COR-L47 (cell line): ENCODE measurements around the gene TBC1D7.

Source experiments
- DNase-seq: peaks from one replicate; lab custom pipeline; 2025; lab: John Stamatoyannopoulos, UW

TBC1D7 gene

DNA sequence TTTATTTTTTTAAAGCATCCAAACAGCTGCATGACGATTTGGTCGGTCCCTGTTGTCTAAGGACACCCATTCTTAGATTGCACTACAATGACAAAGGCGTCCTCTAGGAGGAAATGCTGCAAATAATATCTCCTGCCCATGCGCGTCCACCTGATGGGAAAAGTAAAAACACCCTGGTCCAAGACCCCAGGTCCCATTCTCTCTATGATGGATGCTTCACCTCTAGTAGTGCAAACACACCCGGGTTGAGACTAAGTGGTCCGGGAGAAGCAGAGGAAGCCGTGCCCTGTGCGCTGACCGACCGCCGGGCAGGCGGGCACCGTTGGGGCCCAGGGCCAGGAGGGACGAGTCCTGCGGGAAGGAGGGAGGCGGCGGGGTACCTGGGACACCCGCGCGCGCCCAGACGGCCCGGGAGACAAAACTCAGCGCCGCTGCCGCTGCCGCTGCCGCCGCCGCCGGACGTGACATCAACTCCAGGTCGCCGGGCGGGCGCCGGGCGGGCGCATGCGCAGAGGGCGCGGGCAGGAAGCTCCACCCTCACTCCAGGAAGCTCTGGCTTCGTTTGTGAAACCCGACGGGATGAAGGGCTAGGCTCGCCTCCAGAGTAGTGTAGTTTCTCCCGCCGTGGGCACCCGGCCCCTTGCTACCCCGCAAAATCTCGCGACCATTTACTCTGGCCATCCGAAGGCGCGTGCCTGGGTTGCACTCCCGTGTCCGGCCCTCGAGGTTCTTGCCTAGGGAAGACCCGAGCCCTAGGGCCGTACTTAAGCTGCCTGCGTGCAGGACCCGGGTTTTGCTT is at the start of gene TBC1D7:
TBC1D7 (minus strand) TSS at position 462 of the 799 bp plus-strand sequence. CDS start 1,639 bp downstream, outside the sequence.
- DNase-seq, result peak; percentile 85

DNA sequence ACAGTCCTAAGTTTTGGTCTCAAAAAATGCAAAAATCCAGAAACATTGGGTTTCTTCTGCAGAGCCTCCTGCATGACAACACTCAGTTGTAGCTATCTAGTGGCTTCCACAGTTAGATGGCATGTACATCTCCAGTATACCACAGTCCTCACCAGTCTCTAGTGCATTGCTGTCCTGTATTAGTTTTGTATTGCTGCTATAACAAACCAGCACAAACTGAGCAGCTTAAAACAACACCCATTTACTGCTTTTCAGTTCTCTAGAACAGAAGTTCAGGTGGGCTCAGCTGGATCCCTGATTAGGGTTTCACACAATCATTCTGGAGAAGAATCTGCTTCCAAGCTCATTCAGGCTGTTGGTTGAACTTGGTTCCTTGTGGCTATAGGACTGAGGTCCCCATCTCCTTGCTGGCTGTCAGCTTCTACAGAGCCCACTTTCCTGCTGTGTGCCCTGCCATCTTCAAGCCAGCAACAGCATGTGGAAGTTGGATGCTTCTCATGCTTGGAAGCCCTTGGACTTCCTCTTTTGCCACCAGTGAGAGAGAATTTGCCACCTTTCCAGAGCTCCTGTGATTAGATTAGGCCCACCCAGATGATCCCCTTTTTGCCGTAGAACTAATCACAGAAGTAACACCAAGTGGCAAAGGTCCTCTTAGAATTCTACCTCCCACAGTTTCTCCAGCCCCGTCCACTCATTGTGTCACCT is 48.9 kb upstream of the TBC1D7 start:
- no peak for DNase-seq

DNA sequence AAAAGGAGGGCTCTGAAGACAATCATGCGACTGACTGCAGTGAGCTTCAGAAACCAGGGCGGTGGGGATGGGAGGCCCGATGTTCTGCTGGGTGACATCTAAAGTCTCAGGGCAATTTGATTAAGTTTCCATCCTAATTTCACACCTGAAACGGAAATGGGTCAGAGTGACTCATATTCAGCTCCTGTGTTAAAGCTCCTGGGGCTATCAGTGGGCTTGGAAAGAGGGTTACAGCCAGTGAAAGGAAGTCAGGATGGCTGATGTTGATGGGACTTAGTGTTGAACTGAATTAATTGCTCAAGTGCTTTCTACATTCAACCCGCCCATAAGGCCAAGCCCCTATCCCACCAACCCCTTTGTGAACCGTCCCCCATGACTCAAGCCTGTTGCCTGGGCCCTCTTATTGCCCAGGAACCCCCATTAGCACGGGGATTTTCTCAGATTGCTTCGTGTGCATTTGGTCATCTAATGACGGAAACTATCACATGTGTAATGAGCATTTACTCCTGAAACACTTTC is 47.1 kb upstream of the TBC1D7 start:
- no peak for DNase-seq

DNA sequence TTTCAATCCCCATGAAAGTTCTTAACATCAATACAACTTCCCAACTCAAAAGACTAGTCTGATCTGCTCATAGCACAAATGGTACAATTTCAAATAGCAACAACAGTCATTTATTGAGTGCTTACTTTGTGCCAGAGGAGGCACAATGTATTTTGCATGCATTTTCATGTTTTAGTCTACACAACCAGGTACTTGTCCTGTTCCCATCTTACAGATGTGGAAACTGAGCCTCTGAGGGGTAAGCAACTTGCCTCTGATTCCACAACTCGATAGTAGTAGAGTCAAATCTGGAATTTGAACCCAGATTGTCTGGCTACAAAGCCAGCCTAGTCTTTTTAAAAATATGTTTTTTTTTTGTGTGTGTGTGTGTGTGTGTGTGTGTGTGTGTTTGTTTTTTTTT is 45.6 kb upstream of the TBC1D7 start:
- no peak for DNase-seq

DNA sequence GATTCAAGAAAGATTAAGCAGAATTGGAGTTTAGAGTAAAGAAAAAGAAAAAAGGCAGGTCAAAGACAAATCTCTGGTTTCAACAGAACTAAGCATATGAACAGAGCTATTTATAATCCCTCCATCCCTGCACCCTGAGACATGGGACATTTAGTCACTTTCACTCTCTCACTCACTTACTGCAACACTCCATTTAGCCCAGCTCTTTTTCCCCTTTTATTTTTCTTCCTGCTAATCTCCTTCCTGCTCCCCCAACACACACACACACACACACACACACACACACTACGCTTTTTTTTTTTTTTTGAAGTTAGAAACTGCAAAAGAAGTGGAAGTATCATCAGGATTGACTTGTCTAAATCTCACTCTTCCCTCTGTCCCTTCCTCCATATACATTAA is 45.1 kb upstream of the TBC1D7 start:
- no peak for DNase-seq

DNA sequence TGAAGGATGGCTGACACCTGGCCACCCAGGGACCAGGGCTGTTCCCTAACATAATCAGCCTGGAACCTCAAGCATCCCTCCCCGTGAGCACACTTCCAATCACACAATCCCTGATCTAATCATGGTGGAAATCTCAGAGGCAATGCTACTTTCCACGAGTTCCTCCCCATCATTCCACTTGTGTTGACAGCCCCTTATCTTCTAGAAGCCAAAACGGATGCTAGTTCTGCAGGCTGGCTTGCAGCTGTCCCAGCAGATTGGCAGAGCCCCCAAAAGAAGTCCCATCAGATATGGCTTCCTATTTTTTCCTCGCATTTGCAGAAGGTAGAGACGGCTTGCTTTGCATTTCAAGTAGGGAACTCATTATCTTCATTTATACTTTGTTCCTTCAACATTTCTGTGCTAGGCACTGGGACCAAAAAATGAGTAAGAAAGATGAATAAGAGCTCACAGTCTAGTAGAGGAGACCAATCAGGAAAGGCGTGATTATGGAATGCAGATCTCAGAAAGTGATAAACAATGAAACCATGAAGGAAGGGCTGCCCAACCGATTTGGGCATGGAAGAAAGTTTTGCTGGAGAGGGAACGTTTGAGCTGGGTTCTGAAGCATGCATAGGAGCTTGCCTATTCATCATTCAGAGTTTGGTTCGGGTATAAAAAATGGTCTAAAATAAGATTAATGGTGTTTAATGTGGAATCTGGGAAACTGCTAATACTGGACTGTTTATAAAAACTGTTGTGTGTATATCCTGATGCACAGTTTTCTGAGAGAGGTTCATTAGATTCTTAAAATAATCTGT is 44.6 kb upstream of the TBC1D7 start:
- DNase-seq, result no peak

DNA sequence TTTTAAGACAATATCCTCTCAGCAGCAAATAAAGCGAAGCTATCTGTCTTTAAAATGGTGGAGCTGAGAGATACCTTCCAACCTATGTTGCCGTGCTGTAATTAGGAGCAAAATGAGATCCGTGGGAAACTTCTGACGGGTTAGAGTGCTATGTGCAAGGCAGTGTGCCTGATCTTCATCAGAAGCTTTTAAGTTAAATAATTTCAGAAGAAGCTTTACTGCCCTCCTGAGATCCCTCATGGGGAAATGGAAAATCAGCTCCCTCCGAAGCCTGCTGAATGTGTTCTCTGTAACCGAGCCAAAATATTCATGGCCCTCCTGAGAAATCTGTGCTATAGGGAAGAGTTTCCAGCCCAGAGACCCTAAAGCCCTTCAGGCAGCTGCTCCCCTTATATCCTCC is 43.7 kb upstream of the TBC1D7 start:
- no peak for DNase-seq

DNA sequence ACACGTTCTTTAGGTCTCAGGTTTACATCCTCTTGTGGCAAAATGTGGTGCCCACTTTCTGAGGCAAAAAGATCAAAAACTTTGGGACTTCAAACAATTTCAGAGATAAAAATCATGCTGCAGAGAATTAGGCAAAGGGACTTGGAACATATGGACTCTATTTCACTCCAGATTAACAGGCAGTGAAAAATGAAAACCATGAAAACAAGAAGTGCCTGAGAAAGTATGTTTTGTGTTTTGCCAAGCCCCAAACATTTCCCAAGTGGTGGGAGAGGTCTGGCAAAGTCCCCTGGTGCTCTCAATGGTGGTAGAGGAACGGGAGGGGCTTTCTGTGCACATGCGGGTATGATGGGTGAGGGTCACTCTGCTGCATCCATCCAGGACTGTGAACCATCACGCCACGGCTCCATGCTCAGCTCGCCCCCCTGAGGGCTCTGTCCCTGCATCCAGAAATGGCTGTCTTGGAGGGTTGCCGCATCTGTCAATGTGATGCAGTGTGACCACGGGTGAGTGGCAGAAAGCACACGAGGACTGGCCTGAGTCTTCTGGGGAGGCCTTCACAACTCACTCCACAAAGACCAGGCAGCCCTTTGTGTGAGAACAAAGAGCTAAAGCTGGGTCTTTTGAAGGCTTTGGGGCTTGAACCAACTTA is 43.2 kb upstream of the TBC1D7 start:
- no peak for DNase-seq

DNA sequence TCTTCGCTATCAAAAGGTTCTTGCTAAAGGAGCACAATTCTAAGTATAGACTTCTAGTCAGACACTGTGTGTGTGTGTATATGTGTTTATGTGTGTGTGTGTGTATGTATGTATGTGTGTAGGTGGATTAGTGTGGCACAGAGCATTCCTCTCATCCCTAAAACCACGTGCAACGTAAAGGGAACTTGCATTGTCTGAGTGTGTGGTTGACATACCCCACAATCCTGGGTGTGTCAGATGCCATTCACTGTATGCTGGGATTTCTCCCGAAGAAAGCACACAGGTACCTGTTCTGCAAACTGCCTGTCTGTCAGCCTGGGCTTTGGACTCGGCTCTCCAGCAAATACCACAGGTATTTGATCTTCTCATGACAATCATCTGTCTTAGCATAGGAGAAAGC is 42.3 kb upstream of the TBC1D7 start:
- no peak for DNase-seq

DNA sequence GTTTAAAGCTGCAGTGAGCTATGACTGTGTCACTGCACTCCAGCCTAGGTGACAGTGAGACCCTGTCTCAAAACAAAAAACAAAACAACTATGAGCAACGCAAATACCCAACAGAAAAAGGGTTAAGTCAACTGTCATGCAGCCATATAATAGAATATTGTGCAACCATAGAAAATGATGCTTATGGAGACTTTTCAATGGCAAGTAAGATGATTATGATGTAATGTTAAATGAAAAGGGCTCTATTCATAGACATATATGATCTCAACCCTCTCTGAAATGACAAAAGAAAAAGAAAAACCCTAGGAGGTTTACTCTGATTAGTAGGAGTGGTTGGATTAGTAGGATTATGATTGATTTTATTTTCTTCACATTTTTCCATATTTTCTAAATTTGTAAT is 41.3 kb upstream of the TBC1D7 start:
- DNase-seq, result no peak

DNA sequence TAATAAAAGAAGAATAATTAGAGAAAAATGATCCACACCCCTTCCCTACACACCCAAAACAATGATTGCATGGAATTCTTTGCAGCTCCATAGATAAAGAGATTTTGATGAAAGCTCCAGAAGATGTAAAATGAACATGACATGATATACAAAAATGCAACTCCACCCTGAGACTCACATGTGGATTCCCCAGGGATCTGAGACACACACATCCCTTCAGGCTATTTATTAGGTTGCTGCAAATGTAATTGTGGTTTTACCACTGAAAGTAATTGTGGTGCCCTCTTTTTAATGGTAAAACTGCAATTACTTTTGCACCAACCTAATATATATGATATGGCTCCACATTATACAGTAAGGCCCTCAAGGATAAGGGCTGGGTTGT is 40.4 kb upstream of the TBC1D7 start:
- DNase-seq, result no peak

DNA sequence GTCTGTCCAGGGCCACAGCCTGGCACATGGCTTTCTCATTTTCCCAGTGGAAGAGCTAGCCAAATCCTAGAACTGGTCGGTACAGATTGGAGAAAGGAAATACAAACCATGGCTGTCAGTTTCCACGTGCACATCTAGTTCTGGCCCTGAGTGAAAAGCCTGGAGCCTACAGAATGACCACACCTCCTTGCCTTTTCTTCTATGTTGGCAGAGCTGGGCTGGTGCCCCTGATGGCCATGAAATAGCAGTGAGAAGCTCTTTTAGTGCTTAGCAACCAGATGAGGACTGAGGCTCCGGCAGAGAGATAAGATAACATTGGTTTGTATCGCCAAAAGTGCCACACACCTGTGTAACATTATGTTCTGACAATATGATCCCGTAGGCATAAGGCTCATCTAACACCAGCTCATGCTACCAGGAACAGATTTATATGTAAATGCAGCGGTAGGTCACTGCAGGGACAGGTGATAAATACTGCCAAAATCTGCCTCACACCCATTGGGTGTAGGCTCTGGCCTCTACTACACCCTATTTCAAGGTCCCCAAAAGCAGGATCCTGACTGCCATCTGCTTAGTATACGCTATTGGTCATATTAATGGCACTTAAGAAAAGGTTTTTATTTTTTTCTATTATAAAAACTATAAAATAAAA is 39.9 kb upstream of the TBC1D7 start:
- no peak for DNase-seq

DNA sequence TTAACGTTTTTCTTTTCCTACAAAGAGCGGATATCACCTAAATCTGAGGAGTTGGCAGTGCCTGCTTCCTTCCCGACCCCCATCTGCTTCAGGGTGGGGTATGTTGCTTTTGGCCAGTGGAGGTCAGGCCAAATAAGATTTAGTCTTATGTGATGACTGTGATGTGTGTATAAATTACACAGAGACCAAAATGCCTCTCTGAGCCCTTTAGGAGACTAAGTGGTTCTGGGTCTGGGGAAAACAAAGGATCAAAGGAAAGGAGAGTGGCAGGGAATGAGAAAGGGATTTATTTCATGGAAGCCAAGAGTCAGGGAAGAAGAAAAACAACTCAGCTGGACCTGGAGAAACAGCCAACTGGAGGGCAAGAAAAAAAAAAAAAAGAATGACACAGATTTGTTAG is 39.1 kb upstream of the TBC1D7 start:
- no peak for DNase-seq

DNA sequence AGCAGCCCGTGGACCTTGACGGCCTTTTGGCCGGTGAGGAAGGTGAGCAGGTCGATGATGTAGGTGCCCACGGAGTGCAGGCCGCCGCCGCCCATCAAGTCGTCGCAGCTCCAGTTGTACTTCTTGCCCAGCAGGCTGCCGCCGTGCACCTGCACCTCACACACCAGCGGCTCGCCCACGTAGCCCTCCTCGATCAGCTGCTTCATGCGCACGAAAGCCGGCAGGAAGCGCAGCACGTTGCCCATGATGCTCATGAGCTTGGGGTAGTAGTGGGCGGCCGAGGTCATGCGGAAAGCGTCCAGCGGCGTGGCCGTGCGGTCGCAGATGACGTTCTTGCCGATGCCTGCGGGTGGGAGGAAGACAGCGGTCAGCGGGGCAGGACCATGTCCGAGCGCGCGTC is 37.0 kb upstream of the TBC1D7 start:
- DNase-seq, result no peak

DNA sequence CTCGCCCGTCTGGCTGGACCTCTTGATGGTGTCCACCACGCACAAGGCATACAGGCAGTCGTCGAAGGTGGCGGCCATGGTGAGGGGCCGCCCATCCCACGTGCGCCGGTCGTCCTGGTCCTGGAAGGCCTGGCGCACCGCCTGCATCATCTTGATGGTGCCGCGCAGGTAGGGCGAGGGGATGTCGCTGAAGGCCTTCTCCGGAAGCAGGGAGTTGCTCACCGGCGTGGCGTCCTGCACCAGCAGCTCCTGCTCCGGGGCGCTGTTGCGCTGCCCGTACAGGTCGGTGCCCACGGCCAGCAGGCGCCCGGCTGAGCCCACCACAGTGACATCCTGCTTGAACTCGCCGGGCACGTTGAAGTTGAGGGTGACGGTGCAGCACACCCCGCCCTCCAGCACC is 36.5 kb upstream of the TBC1D7 start:
- no peak for DNase-seq

DNA sequence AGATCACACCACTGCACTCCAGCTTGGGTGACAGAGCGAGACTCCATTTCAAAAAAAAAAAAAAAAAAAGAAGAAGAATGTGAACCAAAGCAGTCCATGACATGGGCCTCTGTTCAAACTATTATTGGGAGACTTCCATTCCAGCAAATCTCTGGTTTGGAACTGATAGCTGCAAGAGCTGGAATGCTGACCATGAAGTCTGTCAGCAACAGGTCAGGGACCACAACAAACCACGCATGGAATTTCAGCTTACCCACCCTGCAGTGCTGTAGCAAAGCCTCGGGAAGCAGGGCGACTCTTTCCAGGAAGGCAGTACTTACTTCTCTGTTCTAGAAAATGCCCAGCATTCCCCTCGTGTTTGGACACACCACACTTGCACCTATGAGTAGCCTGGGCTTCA is 34.1 kb upstream of the TBC1D7 start:
- DNase-seq, result no peak

DNA sequence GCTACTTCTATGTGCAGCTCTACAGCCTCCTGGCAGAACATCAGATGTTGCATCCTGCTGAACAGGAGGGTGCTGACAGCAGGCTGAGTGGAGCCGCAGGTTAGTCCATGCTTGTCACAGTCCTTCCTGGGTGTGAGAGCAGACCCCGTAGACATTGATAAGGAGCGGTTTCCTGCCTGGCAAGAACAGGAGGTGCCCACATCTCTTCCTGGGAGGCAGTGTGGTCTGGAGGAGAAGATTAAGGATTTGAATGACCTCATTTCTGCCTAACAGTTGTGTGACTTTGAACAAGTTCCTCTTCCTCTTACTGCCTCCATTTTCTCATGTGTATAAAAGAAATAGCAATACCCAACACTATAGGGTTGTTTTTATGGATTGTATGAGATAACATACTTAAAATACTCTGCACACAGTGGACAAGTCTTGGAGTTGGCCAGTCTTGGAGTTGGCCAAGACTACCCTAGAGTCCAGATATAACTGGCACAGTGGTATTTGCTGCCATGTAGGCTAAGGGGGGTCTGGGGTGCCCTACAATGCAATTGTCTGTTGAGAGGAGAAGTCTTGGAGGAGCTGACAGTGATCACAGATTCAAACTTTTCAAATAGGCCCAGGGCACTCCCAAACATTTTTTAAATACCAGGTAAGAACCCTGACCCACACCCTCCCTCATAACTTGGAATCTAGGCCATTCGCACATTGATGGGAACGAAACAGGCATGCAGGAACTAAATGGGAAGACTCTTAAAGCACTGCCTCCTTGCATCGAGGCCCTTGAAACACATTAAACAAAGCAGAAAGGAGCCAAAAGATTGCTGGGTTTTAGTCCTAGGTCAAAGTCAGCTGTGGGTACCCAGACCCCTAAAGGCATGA is 32.6 kb upstream of the TBC1D7 start:
- no peak for DNase-seq

DNA sequence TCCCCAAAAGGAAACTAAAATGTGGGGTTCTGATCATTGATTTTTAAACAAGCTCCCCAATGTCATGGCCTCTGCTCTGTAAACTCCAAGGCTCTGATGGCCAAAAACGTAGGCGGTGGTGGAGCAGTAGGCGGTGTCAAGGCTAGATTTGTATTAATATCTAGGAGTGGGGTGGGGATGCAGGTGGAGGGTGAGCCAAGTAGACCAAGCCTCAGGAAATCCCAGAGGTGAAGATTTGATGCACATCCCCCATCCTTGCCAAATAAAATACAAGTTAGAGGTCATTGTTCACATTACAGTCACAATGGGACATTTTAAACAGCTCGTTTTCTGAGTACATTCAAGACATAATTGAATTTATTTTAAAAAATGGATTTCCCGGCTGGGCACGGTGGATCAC is 30.9 kb upstream of the TBC1D7 start:
- DNase-seq, result no peak

DNA sequence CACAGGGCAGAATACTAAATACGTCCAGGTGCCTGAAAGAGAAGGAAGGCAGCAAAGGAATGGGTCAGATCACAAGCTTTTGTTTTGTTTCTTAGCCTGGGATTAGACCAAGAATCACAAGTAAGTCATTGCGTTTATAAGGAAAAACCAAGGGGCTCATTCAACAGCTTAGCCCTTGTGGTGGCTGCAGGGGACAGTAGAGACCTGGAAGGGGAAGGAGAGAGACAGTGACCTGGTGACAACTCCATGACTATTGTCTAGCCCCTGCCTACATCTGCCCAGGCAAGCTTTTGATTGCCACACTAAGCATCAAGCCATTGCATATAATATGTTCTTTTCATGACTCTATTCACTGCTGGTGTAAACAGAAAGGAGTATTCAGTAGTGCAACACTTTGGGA is 30.2 kb upstream of the TBC1D7 start:
- no peak for DNase-seq

DNA sequence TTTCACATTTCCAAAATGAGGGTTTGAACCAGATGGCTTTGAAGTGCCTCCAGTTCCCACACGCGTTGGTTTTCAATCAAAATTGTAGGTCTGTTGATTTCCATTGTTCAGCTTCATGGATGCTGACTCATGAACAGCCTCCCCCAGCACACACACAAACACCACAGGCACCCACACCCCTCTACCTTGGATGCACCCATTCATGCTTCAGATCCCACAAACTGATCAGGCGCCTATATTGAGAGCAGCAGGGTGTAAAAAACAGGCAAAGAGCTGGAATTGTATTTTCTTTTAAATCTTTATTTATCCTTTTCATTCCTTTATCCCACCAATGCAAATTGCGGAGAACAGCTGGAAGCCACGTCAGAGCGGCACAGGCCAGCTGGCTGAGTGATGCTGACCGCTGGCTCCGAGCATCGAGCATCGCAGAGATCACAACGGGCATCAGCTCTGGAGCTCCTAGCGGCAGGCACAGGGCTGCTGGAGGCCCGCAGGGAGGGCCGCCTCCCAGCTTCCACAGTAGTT is 29.3 kb upstream of the TBC1D7 start:
- DNase-seq, result no peak
